Left cardiac atrium (tissue), 4 donors: Measurements from ENCODE around the gene ABTB1. TPM values are rescaled to one million over a fixed set of nuclear protein-coding genes. Genes with fewer than 3 reads are reported as not detected.
A peak's percentile ranks its signal among the peaks of the same experiment; 100 is the strongest.
"Not testable (repeated sequence)": the region's sequence is repeated elsewhere in the genome, so short reads cannot be mapped to it uniquely, and the experiment has no call there.

Source experiments
- ATAC-seq, 2 donors: fragments of 200-7000 bp; cut with Tn5 transposase; one replicate each; pipeline ENCODE4 v1.9.1; 2020; ENCODE audit warnings: mild to moderate bottlenecking in 2 of 2, moderate library complexity in 2 of 2
- DNase-seq: peaks from one replicate; pipeline ENCODE4 v3.0.0-alpha.2; 2020
- intact Hi-C, 2 donors: fragments of 100-400 bp; cut with DNase I; formaldehyde crosslinking; loops; one replicate each; pipeline versions ENCODE4 v1.14.1 to v1.15.1; 2022 to 2023
- total RNA-seq, 2 donors: library from RNA; stranded (reverse); fragmentation: NEBNext Ultra II Directional; extraction: Animal tissue kit (Norgen Biotek cat#: 25700); gene quantifications; one replicate each; pipeline ENCODE4 v1.2.1, GENCODE V29; 2021
- donor health status: DM: no; HTN: yes; CAD: no.
- donor health status: DM: no; HTN: yes; CAD: no; lungs with severe emphysema.
- donor health status: DM: yes; HTN: yes; CAD: no.
- donor health status: Dilated cardiomyopathy.

The ABTB1 gene
- total RNA-seq, 2 donors from 2014 or later, result 21.8 to 34.2 TPM

DNA sequence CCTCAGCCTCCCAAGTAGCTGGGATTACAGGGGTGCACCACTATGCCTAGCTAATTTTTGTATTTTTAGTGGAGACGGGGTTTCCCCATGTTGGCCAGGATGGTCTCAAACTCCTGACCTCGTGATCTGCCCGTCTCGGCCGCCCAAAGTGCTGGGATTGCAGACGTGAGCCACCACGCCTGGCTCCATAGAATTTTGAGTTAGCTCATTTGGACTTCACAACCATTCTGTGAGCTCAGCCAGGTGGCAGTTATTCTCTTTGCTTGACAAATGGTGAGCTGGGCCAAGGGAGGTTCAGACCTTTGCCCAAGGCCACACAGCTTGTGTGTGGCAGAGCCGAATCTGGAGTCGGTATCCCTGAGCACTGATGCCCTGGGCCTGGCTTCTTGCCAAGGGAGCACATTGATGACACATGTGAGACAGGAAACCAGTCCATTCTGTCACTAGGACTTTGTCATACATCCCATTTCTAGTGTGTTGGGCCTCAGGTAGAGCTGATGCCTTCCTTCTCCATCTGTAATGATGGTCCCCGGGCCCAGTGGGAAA lies 26.2 kb upstream of the ABTB1 start:
- DNase-seq (no peak), ATAC-seq (no peak)
- intact Hi-C loops, result no loop called here

DNA sequence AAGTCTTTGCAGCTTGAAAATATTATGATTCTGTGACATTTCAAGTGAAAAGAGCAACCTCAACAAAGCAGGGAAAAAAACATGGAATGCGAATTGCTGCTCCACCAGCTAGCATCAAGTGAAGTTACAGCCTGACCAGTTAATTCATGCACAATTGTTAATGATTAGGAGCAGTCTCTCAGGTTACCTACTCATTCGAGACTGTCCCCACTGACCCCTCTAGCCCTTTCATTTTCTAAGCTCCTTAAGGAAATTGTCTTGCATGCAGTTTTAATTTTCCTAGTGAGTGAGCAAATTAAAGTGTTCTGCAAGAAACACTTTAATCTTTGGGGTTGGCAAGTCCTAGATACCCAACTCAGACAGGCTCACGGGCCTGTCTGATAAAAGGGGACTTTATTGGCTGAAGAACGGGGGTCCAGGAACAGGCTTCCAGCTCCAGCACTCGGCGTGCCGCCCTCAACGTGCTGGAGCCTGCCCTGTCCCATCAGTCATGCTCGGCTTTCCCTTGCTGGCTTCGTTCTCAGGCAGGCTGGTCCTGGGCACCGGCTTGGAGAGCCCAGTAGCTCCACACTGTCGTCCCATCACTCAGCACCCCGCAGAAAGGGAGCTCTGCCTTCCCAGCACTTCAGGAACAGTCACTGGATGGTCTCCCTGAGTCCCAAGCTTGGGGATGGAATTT lies 25.4 kb upstream of the ABTB1 start:
- ATAC-seq, result no peak
- intact Hi-C loops, result no loop called here
- DNase-seq, result no peak

DNA sequence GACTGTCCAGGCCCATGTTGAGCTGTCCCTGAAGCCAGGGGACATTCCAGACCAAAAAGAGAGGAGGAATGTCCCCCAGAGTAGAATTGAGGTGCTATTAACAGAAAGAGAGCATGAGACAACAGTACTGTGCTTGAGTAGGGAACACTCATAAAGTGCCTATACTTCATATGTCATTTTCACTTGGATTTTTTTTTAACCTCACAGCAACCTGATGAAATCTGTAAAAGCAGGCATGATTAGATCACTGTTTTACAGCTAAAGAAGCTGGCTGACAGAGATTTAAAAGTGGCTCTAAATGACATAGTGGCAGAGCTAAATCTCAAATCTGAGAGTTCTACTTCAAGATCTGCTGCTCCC lies 24.9 kb upstream of the ABTB1 start:
- intact Hi-C loops, result no loop called here
- DNase-seq (no peak), ATAC-seq (no peak)

DNA sequence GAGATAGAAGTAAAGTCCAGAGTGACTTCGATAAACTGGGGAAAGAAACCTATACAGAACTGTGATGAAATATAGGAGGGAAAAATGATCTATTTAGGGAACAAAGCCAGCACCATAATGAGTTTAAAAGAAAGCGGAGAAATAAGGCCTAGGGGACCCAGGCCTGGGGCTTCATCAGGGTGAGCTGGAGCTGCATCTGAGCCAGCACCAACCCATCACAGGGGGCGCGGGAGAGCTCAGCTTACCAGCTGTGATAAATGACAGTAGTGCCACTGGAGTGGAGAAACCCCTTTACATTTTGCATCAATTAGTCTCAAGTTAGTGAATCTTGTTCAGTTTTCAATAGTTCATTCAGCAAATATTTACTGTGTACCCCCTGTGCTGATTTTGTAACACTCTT lies 22.5 kb upstream of the ABTB1 start:
- DNase-seq (no peak), ATAC-seq (no peak)
- intact Hi-C loops, result loop anchor here (5.0 kb wide), 2 partner anchors 182 to 327 kb away; no protein-coding TSS in a partner anchor

DNA sequence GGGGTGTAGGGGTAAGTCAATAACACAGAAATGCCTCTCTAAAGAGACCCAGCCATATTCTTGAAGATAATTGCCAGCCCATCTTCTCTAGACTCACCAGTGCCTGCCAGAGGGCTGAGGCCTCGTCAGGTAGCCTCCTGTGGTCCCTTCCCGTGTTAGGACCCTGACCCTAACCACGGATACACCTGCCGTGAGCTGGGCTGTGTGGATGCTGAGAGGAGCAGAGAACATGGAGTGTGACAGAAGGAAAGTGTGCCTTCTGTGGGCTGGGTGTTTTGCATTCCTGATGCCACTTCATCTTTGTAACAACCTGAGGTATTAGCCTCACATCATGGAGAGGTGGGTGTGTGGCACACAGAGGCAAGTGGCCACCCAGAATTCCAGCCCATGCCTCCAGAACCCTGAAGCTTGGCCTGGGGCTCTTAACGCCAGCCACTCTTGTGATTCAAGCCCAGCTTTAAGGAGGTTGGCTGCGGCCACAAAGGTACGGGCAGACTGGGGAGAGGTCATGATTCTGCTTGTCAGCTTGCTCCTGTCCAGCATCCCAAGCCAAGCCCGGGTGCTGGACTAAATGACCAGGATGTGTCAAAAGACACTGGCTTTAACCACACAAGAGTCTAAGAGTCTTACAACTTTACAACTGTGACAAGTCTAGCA lies 21.1 kb upstream of the ABTB1 start:
- intact Hi-C loops, result loop anchor here (2.0 to 5.0 kb wide), 3 partner anchors 181 to 326 kb away; no protein-coding TSS in a partner anchor
- DNase-seq (no peak), ATAC-seq (no peak)

DNA sequence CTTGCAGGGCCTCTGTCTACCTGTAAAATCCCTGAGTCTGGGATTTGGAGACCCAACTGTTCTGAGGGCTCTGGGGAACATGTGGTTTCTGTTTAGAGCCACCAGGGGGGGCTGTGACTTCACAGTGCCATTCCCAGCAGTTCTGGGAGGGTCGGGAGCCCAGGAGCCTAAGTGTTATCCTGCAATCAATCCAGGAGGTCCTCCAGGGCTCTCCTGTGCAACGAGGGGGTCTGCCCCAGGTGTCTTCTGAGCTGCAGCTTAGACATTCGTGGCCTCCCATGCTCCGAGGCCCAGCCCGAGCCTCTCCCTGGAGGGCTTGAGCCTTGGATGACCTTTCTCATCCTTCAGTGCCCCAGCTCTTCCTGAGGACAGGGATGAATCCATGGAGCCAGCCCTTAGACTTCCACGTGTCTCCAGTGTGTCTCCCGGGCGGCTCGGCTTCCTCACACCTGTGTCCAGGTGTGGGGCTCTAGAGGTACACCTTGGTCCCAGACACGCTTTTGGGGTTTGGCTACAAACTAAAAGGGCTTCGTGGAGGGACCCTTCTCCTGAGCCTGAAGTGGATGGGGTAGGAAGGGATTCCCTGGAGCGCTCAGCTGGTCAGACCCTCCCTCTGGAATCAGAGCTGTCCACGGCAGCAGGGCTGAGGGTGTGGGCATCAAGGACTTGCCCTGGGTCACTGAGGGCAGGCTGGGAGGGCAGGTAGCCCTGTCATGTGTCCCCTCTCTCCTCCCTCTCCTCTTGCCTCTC lies 20.3 kb upstream of the ABTB1 start:
- intact Hi-C loops, result loop anchor here (2.0 to 5.0 kb wide), 3 partner anchors 180 to 325 kb away; no protein-coding TSS in a partner anchor
- peak; percentile 63 for DNase-seq

DNA sequence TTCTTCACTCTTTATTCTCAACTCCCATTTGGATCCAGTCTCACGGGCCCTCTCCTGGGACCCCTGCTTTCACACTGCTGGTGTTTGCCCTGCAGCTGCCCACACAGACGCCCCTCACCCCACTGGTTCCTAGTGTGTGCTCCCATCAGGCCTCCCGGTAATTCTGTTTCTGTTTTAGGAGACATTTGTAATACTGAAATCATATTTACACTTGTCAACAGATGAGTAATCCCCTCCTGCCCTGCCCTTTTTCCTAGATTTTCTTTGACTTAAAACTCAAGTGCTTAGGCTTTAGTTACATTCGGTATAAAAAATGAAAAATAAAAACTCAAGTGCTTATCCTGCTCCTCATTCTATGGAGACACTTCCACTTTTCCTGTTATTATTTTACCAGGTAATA lies 18.4 kb upstream of the ABTB1 start:
- no peak for DNase-seq
- ATAC-seq, result no peak
- intact Hi-C loops, result loop anchor here (5.0 kb wide), 2 partner anchors 178 to 323 kb away; no protein-coding TSS in a partner anchor

More for the DNA sequence above, 20.3 kb upstream of the ABTB1 start:
- peak; percentile 86 to 91 for ATAC-seq

DNA sequence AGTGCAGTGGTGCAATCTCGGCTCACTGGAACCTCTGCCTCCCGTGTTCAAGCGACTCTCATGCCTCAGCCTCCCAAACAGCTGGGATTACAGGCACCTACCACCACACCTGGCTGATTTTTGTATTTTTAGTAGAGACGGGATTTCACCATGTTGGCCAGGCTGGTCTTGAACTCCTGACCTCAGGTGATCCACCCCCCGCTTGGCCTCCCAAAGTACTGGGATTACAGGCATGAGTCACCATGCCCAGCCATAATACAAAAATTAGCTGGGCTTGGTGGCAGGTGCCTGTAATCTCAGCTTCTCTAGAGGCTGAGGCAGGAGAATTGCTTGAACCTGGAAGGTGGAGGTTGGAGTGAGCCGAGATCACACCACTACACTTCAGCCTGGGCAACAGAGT lies 17.8 kb upstream of the ABTB1 start:
- intact Hi-C loops, result loop anchor here (5.0 kb wide), 2 partner anchors 177 to 322 kb away; no protein-coding TSS in a partner anchor
- ATAC-seq, DNase-seq: not testable (repeated sequence)

DNA sequence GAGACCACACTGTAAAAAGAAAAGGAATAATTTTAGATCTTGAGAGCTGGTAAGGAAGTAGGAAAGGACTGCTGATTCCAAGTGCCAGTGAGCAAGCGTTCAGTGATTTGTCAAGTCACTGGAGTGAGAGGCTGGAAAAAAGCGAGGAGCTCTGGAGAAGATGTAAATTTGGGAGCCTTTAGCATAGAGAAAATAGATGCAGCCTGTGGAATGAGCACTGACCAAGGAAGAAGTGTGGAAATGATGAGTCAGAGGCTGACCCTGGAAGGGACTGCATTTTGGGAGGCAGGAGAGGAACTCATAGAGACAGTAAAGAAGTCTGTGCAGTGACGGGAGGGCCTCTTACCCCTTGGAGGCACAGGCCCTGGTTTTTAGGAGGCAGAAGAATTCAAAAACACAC lies 17.1 kb upstream of the ABTB1 start:
- intact Hi-C loops, result no loop called here
- ATAC-seq, result peak in 1 of 2 donors; percentile 57
- no peak for DNase-seq

DNA sequence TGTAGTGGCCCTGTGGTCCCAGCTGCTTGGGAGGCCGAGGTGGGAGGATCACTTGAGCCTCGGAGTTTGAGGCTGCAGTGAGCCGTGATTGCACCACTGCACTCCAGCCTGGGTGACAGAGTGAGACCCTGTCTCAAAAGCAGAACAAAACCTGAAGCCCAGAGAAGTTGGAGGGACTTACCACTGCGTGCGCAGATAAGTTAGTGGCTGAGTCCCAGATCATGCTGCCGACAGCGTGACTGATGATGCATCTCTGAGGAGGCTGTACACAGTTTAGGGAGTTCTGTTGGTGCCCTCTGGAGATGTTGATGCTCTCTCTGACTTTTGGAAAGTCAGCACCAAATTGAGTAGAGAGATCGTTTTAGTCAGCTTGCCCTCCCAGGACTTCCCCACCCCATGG lies 15.8 kb upstream of the ABTB1 start:
- ATAC-seq (no peak), DNase-seq (no peak)
- intact Hi-C loops, result no loop called here

DNA sequence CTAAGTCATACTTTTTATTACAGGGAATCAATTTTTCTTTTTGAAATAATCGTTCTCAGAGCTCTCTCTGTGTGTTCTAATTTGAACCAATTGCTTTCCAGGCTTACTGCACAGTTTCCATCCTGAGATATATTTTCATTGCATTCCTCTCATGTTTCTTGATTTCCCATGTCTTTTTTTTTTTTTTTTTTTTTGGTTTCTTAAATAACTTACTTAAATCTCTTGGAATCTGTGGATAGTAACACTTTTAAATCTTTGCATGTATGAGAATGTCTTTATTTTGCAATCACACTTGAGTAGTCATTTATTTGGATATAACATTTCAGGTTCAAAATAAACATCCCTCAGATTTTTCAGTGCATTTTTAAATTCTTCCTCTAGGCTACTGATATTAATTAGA lies 14.5 kb upstream of the ABTB1 start:
- intact Hi-C loops, result no loop called here
- ATAC-seq (no peak), DNase-seq (no peak)

DNA sequence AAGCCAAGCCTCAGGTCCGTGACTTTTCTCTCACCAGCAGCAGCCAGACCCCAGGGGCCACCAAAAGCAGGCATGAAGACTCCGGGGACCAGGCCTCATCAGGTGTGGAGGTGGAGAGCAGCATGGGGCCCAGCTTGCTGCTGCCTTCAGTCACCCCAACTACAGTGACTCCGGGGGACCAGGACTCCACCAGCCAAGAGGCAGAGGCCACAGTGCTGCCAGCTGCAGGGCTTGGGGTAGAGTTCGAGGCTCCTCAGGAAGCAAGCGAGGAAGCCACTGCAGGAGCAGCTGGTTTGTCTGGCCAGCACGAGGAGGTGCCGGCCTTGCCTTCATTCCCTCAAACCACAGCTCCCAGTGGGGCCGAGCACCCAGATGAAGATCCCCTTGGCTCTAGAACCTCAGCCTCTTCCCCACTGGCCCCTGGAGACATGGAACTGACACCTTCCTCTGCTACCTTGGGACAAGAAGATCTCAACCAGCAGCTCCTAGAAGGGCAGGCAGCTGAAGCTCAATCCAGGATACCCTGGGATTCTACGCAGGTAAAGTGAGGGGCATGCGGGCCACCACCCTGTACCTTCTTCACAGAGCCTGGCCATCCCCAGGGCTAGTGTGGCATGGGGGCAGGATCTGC lies 12.0 kb upstream of the ABTB1 start:
- ATAC-seq (no peak), DNase-seq (no peak)
- intact Hi-C loops, result loop anchor here in 1 of 2 donors (10.0 kb wide), 1 partner anchor 56 kb away; no protein-coding TSS in a partner anchor

DNA sequence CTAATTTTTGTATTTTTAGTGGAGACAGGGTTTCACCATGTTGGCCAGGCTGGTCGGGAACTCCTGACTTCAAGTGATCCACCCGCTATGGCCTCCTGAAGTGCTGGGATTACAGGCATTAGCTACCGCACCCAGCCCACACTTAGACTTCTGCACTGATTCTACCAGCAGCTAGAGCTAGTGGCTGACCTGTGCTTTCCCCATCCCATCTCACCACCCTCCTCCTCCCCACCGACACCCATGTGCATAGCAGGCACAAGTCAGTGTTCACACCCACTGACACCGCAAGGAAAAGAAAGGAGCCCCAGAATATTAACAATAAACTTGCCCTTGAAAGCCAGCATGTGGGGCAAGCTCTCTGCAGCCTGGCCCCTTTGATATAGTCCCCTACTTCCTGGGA lies 11.2 kb upstream of the ABTB1 start:
- intact Hi-C loops, result loop anchor here in 1 of 2 donors (10.0 kb wide), 1 partner anchor 57 kb away; no protein-coding TSS in a partner anchor
- ATAC-seq, result no peak
- no peak for DNase-seq

DNA sequence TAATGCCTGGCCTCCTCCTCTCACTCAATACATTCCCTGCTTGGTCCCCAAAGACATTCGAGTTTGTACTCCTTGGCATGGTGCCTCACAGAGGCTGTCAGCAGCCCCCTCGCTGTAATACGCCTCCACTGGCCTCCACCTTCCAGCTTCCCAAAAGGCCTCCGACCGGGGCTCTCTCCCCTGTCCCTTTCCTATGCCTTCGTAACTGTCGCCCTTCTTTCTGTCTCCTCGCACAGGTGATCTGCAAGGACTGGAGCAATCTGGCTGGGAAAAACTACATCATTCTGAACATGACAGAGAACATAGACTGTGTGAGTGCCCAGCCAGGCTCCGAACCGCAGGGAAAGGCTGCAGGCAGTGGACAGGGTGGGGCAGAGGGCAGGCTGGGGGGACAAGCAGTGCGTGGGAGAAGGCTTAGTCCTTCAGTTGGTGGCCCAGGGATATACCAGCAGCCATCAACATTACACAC lies 10.7 kb upstream of the ABTB1 start:
- ATAC-seq, result peak in 1 of 2 donors; percentile 30
- intact Hi-C loops, result loop anchor here in 1 of 2 donors (10.0 kb wide), 1 partner anchor 57 kb away; no protein-coding TSS in a partner anchor
- DNase-seq, result no peak

DNA sequence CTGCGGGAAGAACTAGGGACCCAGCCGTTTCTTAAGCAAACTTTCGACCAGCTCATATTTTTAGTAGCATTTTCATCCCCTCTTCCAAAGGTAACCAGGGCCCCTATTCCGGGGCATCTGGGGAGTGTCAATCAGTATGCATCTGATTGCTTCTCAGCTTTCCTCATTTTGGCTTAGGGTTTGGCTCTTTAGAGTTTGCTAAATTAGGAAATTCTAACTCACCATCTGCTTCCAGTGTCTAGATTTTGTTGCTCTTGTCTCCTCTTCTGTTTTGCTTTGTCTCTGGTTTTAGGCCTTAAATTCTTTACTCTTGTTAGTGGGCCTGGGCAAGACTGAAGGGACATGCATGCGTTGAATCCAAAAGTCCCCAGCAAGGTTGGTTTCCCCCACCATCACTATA lies 9.6 kb upstream of the ABTB1 start:
- ATAC-seq (no peak), DNase-seq (no peak)
- intact Hi-C loops, result loop anchor here in 1 of 2 donors (10.0 kb wide), 1 partner anchor 58 kb away; no protein-coding TSS in a partner anchor

DNA sequence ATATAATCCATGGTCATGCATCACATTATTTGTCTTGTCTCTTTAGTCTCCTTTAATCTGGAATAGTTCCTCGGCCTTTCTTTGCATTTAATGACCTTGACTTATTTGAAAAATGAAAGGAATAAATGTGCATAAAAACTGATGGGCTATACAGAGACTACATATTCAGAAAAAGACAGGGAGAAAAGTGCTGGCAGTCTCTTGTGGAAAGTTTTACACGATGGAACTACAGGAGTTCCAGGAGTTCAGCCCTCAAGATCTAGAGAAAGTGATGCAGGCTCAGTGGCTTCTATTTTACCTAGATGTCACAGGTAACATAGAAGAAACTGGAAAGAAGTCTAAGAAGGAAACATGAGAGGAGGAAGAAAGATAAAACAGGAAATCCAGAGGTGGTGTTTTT lies 7.6 kb upstream of the ABTB1 start:
- intact Hi-C loops, result loop anchor here in 1 of 2 donors (10.0 kb wide), 1 partner anchor 60 kb away; no protein-coding TSS in a partner anchor
- no peak for ATAC-seq
- no peak for DNase-seq

DNA sequence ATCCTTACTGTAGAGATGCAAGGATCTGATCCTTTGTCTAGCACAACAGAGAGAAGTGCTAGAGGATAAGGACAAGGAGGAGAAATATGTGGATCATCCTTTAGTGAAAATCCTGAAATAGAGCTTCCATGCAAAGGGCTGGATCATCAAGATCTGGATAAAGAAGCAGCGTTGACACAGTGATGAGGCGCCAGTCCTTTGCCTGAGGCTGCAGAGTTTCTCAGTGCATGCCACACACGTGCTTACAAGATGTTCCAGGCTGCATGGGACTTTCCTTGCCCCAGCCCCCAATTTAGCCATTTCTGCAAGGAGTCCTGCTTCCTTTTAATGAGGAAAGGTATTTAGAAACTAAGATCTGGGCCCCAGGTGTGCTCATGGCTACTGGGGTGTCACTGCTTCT lies 7.2 kb upstream of the ABTB1 start:
- no peak for DNase-seq
- intact Hi-C loops, result loop anchor here in 1 of 2 donors (10.0 kb wide), 1 partner anchor 61 kb away; no protein-coding TSS in a partner anchor

DNA sequence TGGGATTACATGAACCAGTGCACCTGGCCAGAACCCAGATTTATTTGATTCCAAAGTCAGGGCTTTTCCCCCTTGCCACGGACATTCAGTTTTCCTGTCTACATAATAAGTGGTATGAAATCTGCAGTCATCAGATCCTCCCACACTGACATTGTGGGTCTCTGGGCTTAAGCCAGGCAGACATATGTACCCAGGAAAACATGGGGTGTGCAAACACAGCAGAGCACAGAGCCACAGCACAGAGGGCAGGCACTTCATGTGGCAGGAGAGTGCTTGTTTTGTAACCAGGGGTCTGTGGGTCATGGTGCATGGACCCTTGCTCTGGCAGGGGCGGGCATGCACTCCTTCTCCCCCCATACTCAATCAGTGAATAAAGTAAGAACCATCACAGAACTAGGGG lies 6.1 kb upstream of the ABTB1 start:
- DNase-seq, result no peak
- intact Hi-C loops, result loop anchor here in 1 of 2 donors (10.0 kb wide), 1 partner anchor 62 kb away; no protein-coding TSS in a partner anchor
- no peak for ATAC-seq

More for the DNA sequence above, 7.2 kb upstream of the ABTB1 start:
- no peak for ATAC-seq
